CD4-positive, alpha-beta T cell treated with Interleukin-6 for 4 hours (primary cell): Measurements from ENCODE around the gene CEP83.
A peak's percentile ranks its signal among the peaks of the same experiment; 100 is the strongest.

ENCODE experiments used
- DNase-seq: peaks from one replicate; pipeline ENCODE4 v3.0.0-alpha.2; 2020; ENCODE audit warnings: mixed read lengths

CEP83 gene

DNA sequence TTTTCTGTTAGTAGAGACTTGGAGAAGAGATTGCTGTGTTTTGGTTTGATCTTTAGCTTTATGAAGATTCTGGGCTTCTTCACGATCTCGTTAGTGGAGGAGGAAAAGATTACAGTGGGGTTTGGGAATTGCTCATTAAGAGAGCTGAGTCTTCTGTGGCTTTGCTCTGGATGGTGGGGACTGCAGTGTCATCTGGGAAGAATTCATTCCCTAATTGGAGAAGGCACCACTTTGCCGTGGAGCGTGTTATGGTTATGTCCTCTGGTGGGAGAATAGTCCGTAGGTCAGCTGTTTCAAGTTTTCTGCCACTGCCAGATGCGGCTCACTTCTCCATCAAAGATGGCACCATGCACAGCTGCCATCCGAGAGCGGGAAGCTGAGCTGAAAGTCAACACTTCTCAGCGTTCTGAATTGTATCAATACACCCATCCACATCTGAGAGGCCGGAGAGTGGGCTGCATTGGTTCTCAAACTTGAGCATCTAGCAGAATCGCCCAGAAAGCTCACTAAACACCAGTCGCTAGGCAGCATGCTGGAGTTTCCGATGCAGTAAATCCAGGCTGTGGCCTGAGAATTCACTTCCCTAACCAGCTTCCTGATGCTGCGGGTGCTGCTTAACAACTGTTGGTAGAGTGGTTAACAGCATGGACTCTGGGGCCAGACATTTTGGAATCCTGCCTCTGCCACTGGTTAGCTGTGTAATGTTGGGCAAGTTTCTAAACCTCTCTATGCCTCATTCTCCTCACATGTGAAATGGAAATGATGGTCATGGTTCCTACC, 193.5 kb downstream of the CEP83 start:
- no peak for DNase-seq

DNA sequence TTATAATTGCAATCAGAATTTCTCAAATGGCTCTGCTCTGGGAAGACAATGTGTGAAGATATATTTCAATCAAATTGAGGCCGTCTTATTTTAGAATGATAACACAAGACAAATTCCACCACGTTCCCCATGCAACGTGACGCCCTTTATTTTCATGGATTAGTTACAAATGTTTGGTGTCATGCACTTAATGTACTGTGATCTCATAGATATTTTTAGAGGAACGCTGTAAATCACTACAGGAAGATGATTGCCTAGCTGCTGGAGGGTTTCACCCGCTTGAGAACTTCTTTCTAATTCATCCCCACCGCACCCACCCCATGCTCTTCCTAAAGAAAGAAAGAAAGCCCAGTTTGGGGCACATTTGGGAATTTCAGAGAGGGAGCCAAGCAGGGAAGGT, 194.1 kb downstream of the CEP83 start:
- no peak for DNase-seq

DNA sequence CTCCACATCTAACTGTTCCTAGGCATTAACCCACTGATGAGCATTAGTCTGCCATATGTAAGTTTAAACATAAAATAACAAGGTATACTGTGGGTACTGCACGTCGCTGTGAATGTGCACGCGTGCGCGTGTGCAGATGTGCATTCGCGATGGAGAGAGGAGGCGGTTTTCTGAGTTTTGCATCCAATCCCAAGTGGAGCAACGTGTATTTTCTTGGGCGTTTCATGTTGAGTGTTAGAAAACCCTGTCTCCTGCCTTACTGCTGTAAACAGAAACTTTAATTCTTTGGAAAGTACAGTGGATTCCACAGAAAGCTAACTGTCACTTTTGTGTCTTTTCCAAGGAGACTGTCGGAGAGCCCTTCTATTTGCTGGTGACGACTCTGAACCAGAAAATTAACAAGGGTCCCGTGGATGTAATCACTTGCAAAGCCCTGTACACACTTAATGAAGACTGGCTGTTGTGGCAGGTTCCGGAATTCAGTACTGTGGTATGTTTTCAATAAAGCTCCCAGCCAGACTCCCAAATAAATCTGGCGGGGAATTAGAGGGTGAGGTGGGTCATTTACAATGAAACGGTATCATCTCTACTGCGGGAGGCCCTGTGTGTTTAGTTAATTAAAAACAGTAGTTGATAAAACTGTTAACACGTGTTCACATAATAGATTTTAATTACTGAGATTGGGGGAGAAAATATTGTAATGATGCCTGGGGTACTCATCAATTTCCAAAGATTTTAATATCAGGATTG, 194.8 kb downstream of the CEP83 start:
- no peak for DNase-seq

GRCh38 chr12:94263905-94264561, 195.6 kb downstream of the CEP83 start:
- DNase-seq, result no peak

DNA sequence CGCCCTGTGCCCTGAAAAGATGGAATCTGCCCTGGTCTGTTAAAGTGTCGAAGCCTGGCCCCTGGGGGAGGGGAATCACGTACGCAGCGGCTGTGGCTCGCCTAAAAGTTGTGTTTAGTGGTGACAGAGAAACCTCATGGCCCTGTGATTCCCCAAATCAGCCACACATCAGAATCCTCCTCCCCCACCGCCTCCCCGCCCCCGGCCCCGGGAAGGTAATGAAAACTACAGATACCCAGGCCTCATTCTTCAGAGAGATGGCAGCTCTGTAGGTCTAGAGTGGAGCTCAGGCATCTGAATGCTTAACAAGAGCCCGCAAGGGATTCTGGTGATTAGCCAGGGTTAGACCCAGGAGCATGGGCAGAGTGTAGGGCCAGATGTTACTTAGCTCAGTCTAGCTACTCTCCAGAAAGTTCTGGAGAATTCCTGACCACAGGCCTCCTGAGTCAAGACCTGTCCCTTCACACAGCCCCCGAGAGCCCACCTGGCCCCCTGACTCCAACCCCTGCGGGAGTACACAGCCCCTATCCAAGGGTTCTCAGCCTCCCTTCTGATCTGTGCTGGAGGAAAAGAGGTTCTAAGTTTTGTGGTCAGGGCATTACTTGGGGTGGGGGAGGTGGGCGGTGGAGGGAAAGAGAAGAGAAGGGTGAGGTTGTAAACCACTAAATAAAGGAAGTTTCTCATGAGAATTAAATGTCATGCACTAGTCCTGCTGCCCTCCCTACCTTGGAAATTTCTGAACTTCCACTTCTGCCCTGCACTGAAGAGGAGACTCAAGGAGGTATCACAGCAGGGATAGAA, 196.5 kb downstream of the CEP83 start:
- DNase-seq, result peak; percentile 66

DNA sequence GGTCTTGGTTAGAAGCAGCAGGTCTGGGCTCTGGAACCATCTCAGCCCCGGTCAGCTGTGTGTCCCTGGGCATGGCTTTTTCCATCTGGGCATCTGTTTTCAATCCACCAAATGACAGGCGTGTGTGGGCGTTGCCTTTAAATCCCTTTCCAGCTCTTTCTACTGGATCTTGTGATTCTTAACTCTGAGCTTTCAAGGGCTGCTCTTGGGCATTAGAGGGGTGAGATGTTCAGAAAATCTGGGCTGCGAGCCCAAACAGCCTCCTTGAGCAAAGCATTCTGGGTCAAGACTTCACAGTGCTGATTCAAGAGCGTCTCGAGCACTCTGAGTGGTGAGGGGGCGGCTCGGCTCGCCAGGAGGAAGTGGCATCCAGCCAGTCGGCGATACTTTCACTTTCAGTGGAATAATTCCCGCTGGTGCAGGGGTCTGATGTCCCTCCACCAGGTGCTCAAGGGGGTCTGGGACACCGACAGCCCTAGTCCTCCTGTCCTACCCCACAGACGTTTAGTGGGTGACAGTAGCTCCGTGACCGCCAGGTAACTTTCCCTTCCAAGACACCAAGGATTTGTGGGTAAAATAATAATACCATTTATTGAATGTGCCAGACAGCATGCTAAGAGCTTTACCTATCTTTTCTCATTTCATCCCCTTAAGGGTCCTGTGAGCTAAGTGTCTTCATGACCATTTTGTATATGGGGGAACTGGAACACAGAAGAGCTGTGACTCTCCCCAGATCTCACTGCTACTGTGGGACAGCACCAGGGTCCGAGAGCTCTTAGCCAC, 197.2 kb downstream of the CEP83 start:
- DNase-seq, result peak; percentile 82

- DNase-seq, result no peak
Measured at GRCh38 chr12:94261786-94262185, 197.9 kb downstream of the CEP83 start.

DNA sequence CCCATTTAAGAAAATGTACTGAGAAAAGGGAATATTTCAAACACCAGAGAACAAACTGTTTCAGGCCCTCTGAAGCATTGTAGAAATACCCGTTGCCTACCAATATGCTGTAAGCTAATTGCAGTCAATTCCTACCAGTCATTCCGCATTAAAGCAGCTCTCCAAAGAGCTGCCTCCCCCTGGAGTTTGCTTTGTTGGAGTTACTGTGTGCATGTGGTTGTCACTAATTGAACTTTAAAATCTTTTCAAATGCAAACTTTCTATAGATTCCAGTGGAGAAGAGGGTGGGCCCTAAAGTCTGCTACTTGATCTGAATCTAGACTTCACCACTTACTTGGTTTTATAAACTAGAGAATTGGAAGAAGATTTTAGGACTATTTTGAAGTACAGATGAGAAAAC, 198.5 kb downstream of the CEP83 start:
- no peak for DNase-seq

DNA sequence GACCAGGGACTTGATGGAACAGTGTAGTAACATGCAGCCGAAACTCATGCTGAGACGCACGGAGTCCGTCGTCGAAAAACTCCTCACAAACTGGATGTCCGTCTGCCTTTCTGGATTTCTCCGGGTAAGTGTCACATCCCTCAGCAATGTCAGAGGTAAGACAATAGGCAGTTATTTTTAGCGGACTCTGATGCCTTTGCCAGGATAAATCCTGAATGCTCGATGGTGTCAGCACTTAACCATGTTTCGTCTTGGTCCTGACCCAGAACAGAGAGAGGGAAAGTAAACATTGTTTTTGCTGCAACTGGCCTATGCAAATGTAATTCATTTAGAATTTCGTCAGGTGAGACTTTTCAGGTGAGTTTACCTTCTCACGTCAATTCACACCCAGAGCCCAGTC, 198.9 kb downstream of the CEP83 start:
- no peak for DNase-seq

DNA sequence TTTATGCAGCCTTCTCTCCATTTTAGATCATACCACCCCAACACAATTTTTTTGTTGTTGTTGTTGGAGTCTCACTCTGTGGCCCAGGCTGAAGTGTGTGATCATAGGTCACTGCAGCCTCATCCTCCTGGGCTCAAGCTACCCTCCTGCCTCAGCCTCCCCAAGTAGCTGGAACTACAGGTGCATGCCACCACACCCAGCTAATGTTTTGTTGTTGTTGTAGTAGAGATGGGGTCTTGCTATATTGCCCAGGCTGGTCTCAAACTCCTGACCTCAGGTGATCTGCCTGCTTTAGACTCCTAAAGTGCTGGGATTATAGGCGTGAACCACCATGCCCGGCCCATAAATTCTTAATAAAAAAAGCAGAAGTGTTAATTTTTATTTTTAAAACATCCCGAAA, 199.7 kb downstream of the CEP83 start:
- no peak for DNase-seq

DNA sequence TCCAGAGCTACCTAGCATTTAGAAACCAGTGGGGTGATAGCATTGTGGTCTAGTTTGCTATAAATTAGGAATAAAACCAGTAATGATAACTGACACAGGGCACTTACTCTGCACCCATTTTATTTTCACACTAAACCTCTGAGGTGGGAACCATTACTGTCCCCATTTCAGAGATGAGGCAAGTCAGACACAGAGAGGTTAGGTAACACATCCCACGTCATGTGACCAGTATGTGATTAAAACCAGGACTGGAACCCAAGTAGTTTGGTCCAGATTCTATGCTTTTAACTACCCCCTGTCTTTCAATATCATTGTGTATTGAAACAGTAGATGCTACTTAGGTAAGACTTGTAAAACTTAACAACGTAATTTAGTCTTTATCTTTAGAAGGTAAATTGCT, 201.1 kb downstream of the CEP83 start:
- DNase-seq, result no peak
